HepG2 (cell line): Measurements from ENCODE around the gene DEGS1. TPM values are rescaled to one million over a fixed set of nuclear protein-coding genes. Genes with fewer than 3 reads are reported as not detected.

ENCODE experiments used
- ATAC-seq: fragments of 200-7000 bp; cut with Tn5 transposase; 3 replicates; pipeline ENCODE4 v1.9.1; 2020; ENCODE audit warnings: mild to moderate bottlenecking, moderate library complexity
- BruUV-seq: library from RNA; stranded (reverse); fragments of 400-500 nt; replicated peaks from 2 replicates; lab custom pipeline; 2021; lab: Mats Ljungman, UMichigan
- CTCF ChIA-PET: fragments of 300-600 bp; formaldehyde crosslinking; extraction: SDS; loops from one replicate; lab custom pipeline; 2021; ENCODE audit warnings: low total read pairs, inconsistent platforms, low intra/inter-chr PET ratio; lab: Yijun Ruan, JAX
- POLR2A ChIA-PET: fragments of 350-600 bp; sonication (Branson Sonifier 250); formaldehyde crosslinking; loops from one replicate; lab custom pipeline; 2020; ENCODE audit warnings: antibody characterized with exemption, inconsistent platforms; lab: Yijun Ruan, JAX
- DNase-seq: peaks from one replicate; pipeline ENCODE4 v3.0.0-alpha.2; 2015; ENCODE audit warnings: low spot score
- FAIRE-seq: peaks from 3 replicates; lab custom pipeline; 2011; peaks lifted over from hg19 to GRCh38; lab: Jason Lieb, UNC
- H2AFZ ChIP-seq: one replicate; pipeline ENCODE4 v1.6.1; 2011; ENCODE audit warnings: low read length, inconsistent platforms
- H3K27ac ChIP-seq: fragments of 300-600 bp; 3 replicates; pipeline ENCODE4 v1.8.0; 2011; ENCODE audit warnings: mixed run types, mild to moderate bottlenecking, mixed read lengths, low read length, inconsistent platforms; ENCODE audit not compliant: insufficient read depth; ENCODE audit errors: extremely low read length
- H3K27me3 ChIP-seq, 2 experiments: fragments of 200-600 bp in 1 of 2; 2 replicates in 1 of 2; 3 replicates in 1 of 2; pipeline versions ENCODE4 v1.6.0 to v1.8.0; 2011; ENCODE audit warnings: low read length in 2 of 2, mild to moderate bottlenecking in 2 of 2, moderate library complexity in 2 of 2, inconsistent platforms in 1 of 2; ENCODE audit not compliant: insufficient read depth in 2 of 2, control insufficient read depth in 1 of 2
- H3K36me3 ChIP-seq, 2 experiments: fragments of 200-600 bp in 1 of 2; replicated peaks in 1 of 2; 2 replicates in 1 of 2; 3 replicates in 1 of 2; pipeline versions ENCODE4 v1.5.1 to v1.8.0; 2011; ENCODE audit warnings: low read length in 2 of 2, inconsistent platforms in 1 of 2; ENCODE audit not compliant: insufficient read depth in 2 of 2, control insufficient read depth in 1 of 2
- H3K4me1 ChIP-seq: 2 replicates; pipeline ENCODE4 v1.5.1; 2012; ENCODE audit warnings: low read length, inconsistent platforms; ENCODE audit not compliant: insufficient read depth
- H3K4me2 ChIP-seq: 2 replicates; pipeline ENCODE4 v1.6.0; 2011; ENCODE audit warnings: low read depth, low read length, inconsistent platforms
- H3K4me3 ChIP-seq, 3 experiments: fragments of 200-600 bp in 1 of 3; sonication (generic), shearing (Covaris generic) in 1 of 3; replicated peaks in 1 of 3; 2 replicates each; pipeline ENCODE4 v1.5.1; 2011 to 2016; ENCODE audit warnings: low read length in 3 of 3, inconsistent platforms in 2 of 3, low read depth in 2 of 3, mild to moderate bottlenecking in 2 of 3, control low read depth in 1 of 3, mixed read lengths in 1 of 3; ENCODE audit not compliant: insufficient read depth in 1 of 3
- H3K79me2 ChIP-seq: one replicate; pipeline ENCODE4 v1.6.1; 2011; ENCODE audit warnings: low read length, inconsistent platforms; ENCODE audit not compliant: insufficient read depth
- H3K9ac ChIP-seq: 2 replicates; pipeline ENCODE4 v1.6.0; 2011; ENCODE audit warnings: mild to moderate bottlenecking, low read depth, low read length, inconsistent platforms; ENCODE audit not compliant: insufficient read depth
- H3K9me3 ChIP-seq: 2 replicates; pipeline ENCODE4 v1.5.1; 2012; ENCODE audit warnings: mild to moderate bottlenecking, low read length
- H4K20me1 ChIP-seq: 2 replicates; pipeline ENCODE4 v1.6.0; 2011; ENCODE audit warnings: inconsistent platforms, mild to moderate bottlenecking, low read length, moderate library complexity; ENCODE audit not compliant: insufficient read depth
- CTCF ChIP-seq: sonication (generic); formaldehyde crosslinking; IDR thresholded peaks from 2 replicates; pipeline ENCODE4 v1.5.0; 2020; ENCODE audit warnings: mild to moderate bottlenecking, missing genetic modification reagents, moderate library complexity
- GFI1 ChIP-seq: sonication (generic); formaldehyde crosslinking; IDR thresholded peaks from 2 replicates; pipeline ENCODE4 v1.5.0; 2020; ENCODE audit warnings: missing genetic modification reagents, mild to moderate bottlenecking, borderline replicate concordance
- RBAK ChIP-seq: sonication (generic); formaldehyde crosslinking; IDR thresholded peaks from 2 replicates; pipeline ENCODE4 v1.5.1; 2020; ENCODE audit warnings: mild to moderate bottlenecking, missing genetic modification reagents
- TFAP4 ChIP-seq: sonication (generic); IDR thresholded peaks from 2 replicates; pipeline ENCODE4 v1.6.1; 2016; ENCODE audit warnings: low read depth, borderline replicate concordance
- ZNF687 ChIP-seq: sonication (generic); formaldehyde crosslinking; IDR thresholded peaks from 2 replicates; pipeline ENCODE4 v1.5.1; 2020; ENCODE audit warnings: mild to moderate bottlenecking, missing genetic modification reagents, moderate library complexity
- ZNF768 ChIP-seq: sonication (generic); formaldehyde crosslinking; IDR thresholded peaks from 2 replicates; pipeline ENCODE4 v1.4.0; 2020; ENCODE audit warnings: missing genetic modification reagents
- WGBS: methylation state at CpG from one replicate; pipeline ENCODE4 v1.1.6; 2017; ENCODE audit warnings: low lambda C conversion rate; 5-methylcytosine and 5-hydroxymethylcytosine counted together
- in situ Hi-C: cut with HindIII; loops from 2 replicates; pipeline ENCODE4 v1.10.0; 2017; ENCODE audit warnings: low pct_unique_long_range_greater_than_20kb; ENCODE audit not compliant: extremely low pct_ligation_motif_present
- intact Hi-C: fragments of 100-400 bp; cut with micrococcal nuclease; formaldehyde crosslinking; loops from one replicate; pipeline ENCODE4 v1.10.0; 2022; ENCODE audit not compliant: unreplicated experiment
- polyA plus RNA-seq, 8 experiments: library from polyadenylated mRNA; depleted of rRNA in 3 of 8; stranded (reverse) in 7 of 8; unstranded in 1 of 8; fragments of >200 nt; fragmentation: Illumina TruSeq in 4 of 8; extraction: Trizol in 4 of 8; gene quantifications; 2 replicates each; pipeline versions ENCODE4 v1.2.1 to v1.2.3, GENCODE V29; 2011 to 2016; ENCODE audit warnings: low read depth in 4 of 8, missing spikeins in 1 of 8, mixed read lengths in 1 of 8; ENCODE audit not compliant: insufficient read depth in 1 of 8
- total RNA-seq, 5 experiments: library from RNA; depleted of rRNA; stranded (reverse); fragments of >200 nt; fragmentation: Illumina TruSeq; extraction: Trizol; gene quantifications; 2 replicates each; pipeline ENCODE4 v1.2.3, GENCODE V29; 2016; ENCODE audit warnings: low read depth in 1 of 5

The DEGS1 gene
- total and polyA plus RNA-seq, 2 of the 13 experiments (the other 11 are each of a cell fraction or from before 2014, with no cell fraction given), result 18.1 to 35.9 TPM

- H2AFZ ChIP-seq, result no peak overlapping the region
- no peaks in the 10 kb centered on the region for H3K36me3 ChIP-seq
- ATAC-seq (peak; percentile 93), DNase-seq (no peak), FAIRE-seq (no peak)
- CTCF ChIA-PET, result no interaction called here
- no TSS peak for BruUV-seq
- no peaks in the 10 kb centered on the region for H3K79me2 ChIP-seq
- no peaks in the 10 kb centered on the region; a peak in 1 of 5 replicates for H3K27me3 ChIP-seq
- H4K20me1 ChIP-seq, result no peaks in the 10 kb centered on the region
- in situ Hi-C loops (no loop called here), intact Hi-C loops (no loop called here)
- H3K9ac ChIP-seq, result no peak overlapping the region
- H3K27ac ChIP-seq, result no peak overlapping the region
- POLR2A ChIA-PET, result no interaction called here
- 0 out of 2 replicates have a peak, but pooled peaks cover 1% of the 10 kb centered on the region for H3K4me1 ChIP-seq
- WGBS, result 60% methylated on average over 16 of the region's 21 CpGs
- H3K4me2 ChIP-seq, result peak overlapping the region; percentile 39
- TF ChIP-seq CTCF (CRISPR knock-in tag) (peak; percentile 25), ZNF768 (CRISPR knock-in tag) (peak; percentile 77; the same call in 1 of the 2 replicates), GFI1 (no peak), TFAP4 (no peak), ZNF687 (CRISPR knock-in tag) (peak; percentile 23; the same call in 1 of the 2 replicates), RBAK (CRISPR knock-in tag) (no peak)
- TF ChIP-seq, all 625 proteins: peak for 3
- Histone ChIP-seq H3K4me3 (no peak overlapping the region; a peak in 1 of 6 replicates), H3K9me3 (no peaks in the 10 kb centered on the region)
These were observed 7.4 kb upstream of the DEGS1 start for GRCh38 chr1:224175617-224176016.
